ENCODE results near the gene CROCC2.

Gene CROCC2

GRCh38 chr2:240886023-240886565 is 20.0 kb upstream of the CROCC2 start:
- Histone ChIP-seq H3K4me3 (replicated peaks; ENCODE audit: insufficient read depth, low read length) (no peak overlapping the region), H3K27ac (replicated peaks) (peak overlapping the region; percentile 49), H3K27me3 (ENCODE audit: insufficient read depth, poor library complexity, severe bottlenecking) (no peaks in the 10 kb centered on the region)
- TF ChIP-seq SPI1 (IDR thresholded peaks at IDR 0.05; ENCODE audit: borderline replicate concordance, low read depth): peak; percentile 84
- TF ChIP-seq GABPA (IDR thresholded peaks at IDR 0.05; ENCODE audit: low read depth): no peak
- DNase-seq (ENCODE audit: low read depth in 1 of 2, low spot score in 1 of 2): peak in 1 of 2 experiments; percentile 65

GRCh38 chr2:240886678-240887609 is 19.2 kb upstream of the CROCC2 start:
- TF ChIP-seq CTCF (IDR thresholded peaks at IDR 0.05; ENCODE audit: insufficient read depth, low read length): no peak
- no peak for TF ChIP-seq POLR2AphosphoS5 (IDR thresholded peaks at IDR 0.05; ENCODE audit: low read depth)
- no peak for TF ChIP-seq REST (IDR thresholded peaks at IDR 0.05; ENCODE audit: insufficient replicate concordance, low read depth)
- TF ChIP-seq GABPA (IDR thresholded peaks at IDR 0.05; ENCODE audit: low read depth): no peak
- no peak for TF ChIP-seq SPI1 (IDR thresholded peaks at IDR 0.05; ENCODE audit: borderline replicate concordance, low read depth)
- no peak overlapping the region; the same call in 1 of the 2 replicates for H3K27ac ChIP-seq (replicated peaks)

GRCh38 chr2:240887631-240888030 is 18.5 kb upstream of the CROCC2 start:
- no peak for TF ChIP-seq CTCF (IDR thresholded peaks at IDR 0.05; ENCODE audit: insufficient read depth, low read length)
- TF ChIP-seq POLR2AphosphoS5 (IDR thresholded peaks at IDR 0.05; ENCODE audit: low read depth): no peak
- TF ChIP-seq GABPA (IDR thresholded peaks at IDR 0.05; ENCODE audit: low read depth): no peak
- no peak for TF ChIP-seq SPI1 (IDR thresholded peaks at IDR 0.05; ENCODE audit: borderline replicate concordance, low read depth)
- TF ChIP-seq REST (IDR thresholded peaks at IDR 0.05; ENCODE audit: insufficient replicate concordance, low read depth): no peak
- no peak overlapping the region for H3K27ac ChIP-seq (replicated peaks)
- no peak for DNase-seq (ENCODE audit: low read depth in 1 of 2, low spot score in 1 of 2)
- no peak overlapping the region for H3K4me3 ChIP-seq (replicated peaks; ENCODE audit: insufficient read depth, low read length)
- no peaks in the 10 kb centered on the region for H3K27me3 ChIP-seq (ENCODE audit: insufficient read depth, poor library complexity, severe bottlenecking)

More at GRCh38 chr2:240886678-240887609, 19.2 kb upstream of the CROCC2 start:
- Histone ChIP-seq H3K4me3 (replicated peaks; ENCODE audit: insufficient read depth, low read length) (no peak overlapping the region), H3K27me3 (ENCODE audit: insufficient read depth, poor library complexity, severe bottlenecking) (no peaks in the 10 kb centered on the region)
- DNase-seq (ENCODE audit: low read depth in 1 of 2, low spot score in 1 of 2): no peak

- no peak for DNase-seq (ENCODE audit: low read depth in 1 of 2, low spot score in 1 of 2)
- H3K4me3 ChIP-seq (replicated peaks; ENCODE audit: insufficient read depth, low read length): no peak overlapping the region
- TF ChIP-seq POLR2AphosphoS5 (IDR thresholded peaks at IDR 0.05; ENCODE audit: low read depth): no peak
- no peak for TF ChIP-seq REST (IDR thresholded peaks at IDR 0.05; ENCODE audit: insufficient replicate concordance, low read depth)
- no peak for TF ChIP-seq GABPA (IDR thresholded peaks at IDR 0.05; ENCODE audit: low read depth)
- no peak overlapping the region for H3K27ac ChIP-seq (replicated peaks)
- H3K27me3 ChIP-seq (ENCODE audit: insufficient read depth, poor library complexity, severe bottlenecking): no peaks in the 10 kb centered on the region
These were observed 17.8 kb upstream of the CROCC2 start for GRCh38 chr2:240888130-240888889.

Data from HL-60 (cell line).